B cell (primary cell): ENCODE data around the gene TOP1. TPM values are rescaled to one million over a fixed set of nuclear protein-coding genes. Genes with fewer than 3 reads are reported as not detected.

Experiments
- polyA plus RNA-seq: library from polyadenylated mRNA; depleted of rRNA; stranded (reverse); fragments of >200 nt; gene quantifications from 2 replicates; pipeline ENCODE4 v1.2.3, GENCODE V29; 2012
- small RNA-seq: library from RNA; depleted of rRNA; stranded (forward); fragments of <200 nt; gene quantifications from one replicate; pipeline ENCODE3, GENCODE V24; 2012; ENCODE audit warnings: low replicate concordance, low read depth; ENCODE audit not compliant: insufficient read length
- total RNA-seq, 2 donors: library from RNA; stranded (reverse); fragments of 120-200 nt in 1 of 2; gene quantifications; 1 replicate in 1 of 2; 2 replicates in 1 of 2; pipeline versions ENCODE4 v1.2.3 to v1.2.4, GENCODE V29; 2013 to 2022

TOP1 gene
- total and polyA plus RNA-seq, 2 donors (not counting 1 experiment from before 2014, with no cell fraction given) = 5.4 to 44.9 TPM

Small RNA genes within 50 kb of the gene (small RNA-seq; reads per million reads assigned to genes)
- gene MIR6871 = not detected
- gene RNU2-52P = not detected

Other genes starting within 250 kb of the TOP1 start
- gene PLCG1, start 108.7 kb downstream of the TOP1 start, total RNA-seq = 98.7 and 106 TPM in 2 replicates
- 72.4 and 101 TPM in 2 replicates for gene PLCG1, start 108.7 kb downstream of the TOP1 start, polyA plus RNA-seq